SH-SY5Y (cell line): Measurements from ENCODE around the gene FAM78A.

Experiments
- GATA2 ChIP-seq: IDR thresholded peaks from 2 replicates; pipeline ENCODE4 v1.6.1; 2011; ENCODE audit warnings: mild to moderate bottlenecking, low read depth, low read length
- GATA3 ChIP-seq: IDR thresholded peaks from 2 replicates; pipeline ENCODE4 v1.6.1; 2011; ENCODE audit warnings: low read depth, mild to moderate bottlenecking, low read length, moderate library complexity

DNA sequence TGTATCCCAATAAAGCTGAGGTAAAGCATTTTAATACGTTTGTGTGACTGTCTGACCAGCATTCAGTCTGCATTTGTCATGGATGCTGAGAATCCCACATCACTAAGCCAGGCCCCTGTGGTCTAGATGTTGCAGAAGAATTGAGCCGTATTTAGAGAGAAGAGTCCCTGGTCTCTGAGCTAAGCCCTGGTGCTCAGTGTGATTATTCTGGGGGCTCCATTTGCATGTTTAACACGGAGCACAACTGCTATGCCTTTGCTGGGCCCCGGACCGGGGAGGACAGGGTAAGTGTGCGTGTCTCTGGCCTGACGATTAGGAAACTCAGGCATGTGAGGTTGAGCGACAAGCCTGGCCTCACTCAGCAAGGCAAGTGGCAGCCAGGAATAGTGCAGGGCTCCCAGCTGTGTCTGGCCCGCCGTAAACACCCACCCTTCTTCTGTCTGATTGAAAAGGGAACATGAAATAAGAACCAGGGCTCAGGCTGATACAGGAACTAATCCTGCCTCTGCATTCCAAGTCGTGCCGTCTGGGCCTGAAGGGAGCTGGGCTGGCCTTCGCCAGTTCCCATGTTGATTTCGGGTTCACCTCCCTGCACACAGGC is 22.3 kb downstream of the FAM78A start:
- TF ChIP-seq GATA2 (no peak), GATA3 (no peak)
